Gastrocnemius medialis (tissue), 4 donors: ENCODE data around the gene SCAI.

Experiments used
- CTCF ChIP-seq, 5 experiments: fragments of 450-650 bp in 3 of 5; fragments of 200-600 bp in 2 of 5; sonication (generic) in 2 of 5; IDR thresholded peaks in 4 of 5; conservative IDR thresholded peaks in 1 of 5; 1 replicate in 4 of 5; 2 replicates in 1 of 5; pipeline ENCODE4 v1.5.1; 2016 to 2019; ENCODE audit warnings: antibody characterized with exemption in 5 of 5, mild to moderate bottlenecking in 3 of 5, moderate library complexity in 3 of 5
- POLR2A ChIP-seq, 2 donors: fragments of 450-650 bp; IDR thresholded peaks; one replicate each; pipeline ENCODE4 v1.6.1; 2017; ENCODE audit warnings: antibody characterized with exemption in 2 of 2, mild to moderate bottlenecking in 2 of 2, moderate library complexity in 2 of 2

- no peak for TF ChIP-seq CTCF (IDR thresholded peaks at IDR 0.05 in 4 of 5, conservative IDR thresholded peaks at IDR 0.05 in 1 of 5)
- TF ChIP-seq POLR2A (IDR thresholded peaks at IDR 0.05), result no peak
Observed at GRCh38 chr9:124960409-124960752, 182.9 kb downstream of the SCAI start.
